Right lobe of liver (tissue), 4 donors: Measurements from ENCODE around the gene XRCC4.

Experiments
- POLR2A ChIP-seq: fragments of 450-650 bp; IDR thresholded peaks from one replicate; pipeline ENCODE4 v1.6.1; 2017; ENCODE audit warnings: antibody characterized with exemption, mild to moderate bottlenecking
- TF ChIP-seq, protein P1 (sequence below), 4 donors: fragments of 200-600 bp in 3 of 4; fragments of 450-650 bp in 1 of 4; IDR thresholded peaks; one replicate each; pipeline versions ENCODE4 v1.5.1 to v1.8.0; 2016 to 2022; ENCODE audit warnings: antibody characterized with exemption in 4 of 4, mild to moderate bottlenecking in 2 of 4
- donor health status: DM: no; HTN: no; CAD: no.
- donor health status: DM: no; HTN: no; CAD: no.
- donor health status: DM: no; HTN: yes; CAD: no.

DNA sequence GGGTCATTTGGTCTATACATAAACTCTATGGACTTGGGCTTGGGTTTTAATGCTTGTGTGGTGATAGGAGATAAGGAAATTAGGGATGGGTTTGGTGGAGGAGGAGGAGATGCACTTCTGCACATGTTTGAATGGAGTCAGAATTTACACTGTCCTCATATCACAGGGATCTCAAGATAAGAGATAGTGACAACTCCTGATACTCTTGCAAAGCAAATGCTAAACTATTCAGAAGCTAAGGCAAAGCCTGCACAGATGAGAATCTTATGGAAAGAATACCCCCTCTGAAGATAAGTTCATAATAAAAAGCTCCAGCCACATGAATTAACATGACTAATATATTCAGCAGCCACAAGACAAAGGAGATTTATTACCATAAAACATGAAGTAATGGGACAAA, 90.2 kb downstream of the XRCC4 start:
- TF ChIP-seq, protein P1, sequence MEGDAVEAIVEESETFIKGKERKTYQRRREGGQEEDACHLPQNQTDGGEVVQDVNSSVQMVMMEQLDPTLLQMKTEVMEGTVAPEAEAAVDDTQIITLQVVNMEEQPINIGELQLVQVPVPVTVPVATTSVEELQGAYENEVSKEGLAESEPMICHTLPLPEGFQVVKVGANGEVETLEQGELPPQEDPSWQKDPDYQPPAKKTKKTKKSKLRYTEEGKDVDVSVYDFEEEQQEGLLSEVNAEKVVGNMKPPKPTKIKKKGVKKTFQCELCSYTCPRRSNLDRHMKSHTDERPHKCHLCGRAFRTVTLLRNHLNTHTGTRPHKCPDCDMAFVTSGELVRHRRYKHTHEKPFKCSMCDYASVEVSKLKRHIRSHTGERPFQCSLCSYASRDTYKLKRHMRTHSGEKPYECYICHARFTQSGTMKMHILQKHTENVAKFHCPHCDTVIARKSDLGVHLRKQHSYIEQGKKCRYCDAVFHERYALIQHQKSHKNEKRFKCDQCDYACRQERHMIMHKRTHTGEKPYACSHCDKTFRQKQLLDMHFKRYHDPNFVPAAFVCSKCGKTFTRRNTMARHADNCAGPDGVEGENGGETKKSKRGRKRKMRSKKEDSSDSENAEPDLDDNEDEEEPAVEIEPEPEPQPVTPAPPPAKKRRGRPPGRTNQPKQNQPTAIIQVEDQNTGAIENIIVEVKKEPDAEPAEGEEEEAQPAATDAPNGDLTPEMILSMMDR (IDR thresholded peaks at IDR 0.05): no peak
- no peak for TF ChIP-seq POLR2A
